Measurements from ENCODE around the gene F13B.
"Not testable (repeated sequence)": the region's sequence is repeated elsewhere in the genome, so short reads cannot be mapped to it uniquely, and the experiment has no call there.

Gene F13B

DNA sequence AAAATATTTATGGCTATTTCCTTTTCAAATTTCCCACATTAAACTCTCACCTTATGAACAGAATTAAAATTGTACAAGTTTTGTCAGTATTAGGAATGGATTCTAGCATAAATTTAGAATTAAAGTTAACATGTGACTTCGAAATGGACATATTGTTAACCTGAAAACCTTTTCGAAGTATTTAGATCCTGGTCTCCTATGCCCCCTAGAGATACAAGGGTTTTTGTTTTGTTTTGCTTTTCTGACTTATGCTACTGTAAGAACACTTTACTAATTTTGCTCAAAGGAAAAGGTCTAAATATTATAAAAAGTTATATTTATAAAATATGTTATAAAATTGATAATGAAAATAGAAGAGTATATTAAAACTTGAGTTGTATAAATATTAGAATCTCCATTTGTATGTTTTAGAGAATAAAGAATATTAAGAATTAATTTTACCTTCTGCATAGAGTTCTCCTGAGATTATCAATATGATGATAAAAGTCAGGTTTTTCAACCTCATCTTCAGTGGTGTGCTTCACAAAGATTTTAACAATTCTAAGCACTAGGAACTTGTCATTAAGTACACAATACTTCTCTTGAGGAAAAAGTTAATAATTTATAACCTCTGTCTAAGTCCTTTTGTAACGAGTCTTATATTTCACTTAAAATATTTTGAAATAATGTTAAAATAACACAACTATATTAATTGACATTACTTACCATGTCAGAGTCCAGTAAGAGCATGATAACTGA lies at the start of gene F13B:
Gene F13B, minus strand, starts transcription at position 542 of the 738 bp plus-strand sequence. Its CDS starts 37 bp downstream, at position 505.
- no peak for DNase-seq (ENCODE audit: low read depth, low spot score)

- DNase-seq (ENCODE audit: low read depth, low spot score) = no peak
Measured at GRCh38 chr1:197116156-197116555, 49.1 kb upstream of the F13B start.

- no peak for DNase-seq (ENCODE audit: low read depth, low spot score)
Measured at GRCh38 chr1:197106869-197107268, 39.8 kb upstream of the F13B start.

GRCh38 chr1:197103300-197103699 lies 36.2 kb upstream of the F13B start:
- DNase-seq (ENCODE audit: low read depth, low spot score) = no peak

GRCh38 chr1:197101978-197102377 lies 34.9 kb upstream of the F13B start:
- DNase-seq (ENCODE audit: low read depth, low spot score) = no peak

GRCh38 chr1:197100677-197101076 lies 33.6 kb upstream of the F13B start:
- DNase-seq (ENCODE audit: low read depth, low spot score) = no peak

- no peak for DNase-seq (ENCODE audit: low read depth, low spot score)
Measured at GRCh38 chr1:197099444-197099843, 32.4 kb upstream of the F13B start.

DNA sequence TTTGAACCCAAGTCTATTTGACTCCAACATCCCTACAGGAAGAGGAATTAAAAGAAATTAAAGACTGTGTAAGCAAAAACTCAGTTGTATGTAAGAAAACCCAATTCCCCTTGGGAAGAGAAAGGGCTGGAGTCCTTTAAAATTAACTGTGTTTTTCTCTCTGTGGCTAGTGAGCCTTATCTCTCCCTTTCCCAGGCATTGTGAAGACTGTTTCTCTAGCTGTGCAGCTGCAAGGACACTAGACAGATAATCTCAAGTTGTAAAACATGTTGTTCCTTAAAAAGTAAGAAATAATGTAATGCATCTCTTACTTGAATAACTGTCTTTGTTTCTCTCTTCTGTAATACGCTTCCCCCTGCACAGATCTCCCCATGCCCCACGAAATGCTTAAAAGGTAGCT lies 29.9 kb upstream of the F13B start:
- DNase-seq (ENCODE audit: low read depth, low spot score) = not testable (repeated sequence)

GRCh38 chr1:197096137-197096536 lies 29.1 kb upstream of the F13B start:
- DNase-seq (ENCODE audit: low read depth, low spot score) = no peak

DNA sequence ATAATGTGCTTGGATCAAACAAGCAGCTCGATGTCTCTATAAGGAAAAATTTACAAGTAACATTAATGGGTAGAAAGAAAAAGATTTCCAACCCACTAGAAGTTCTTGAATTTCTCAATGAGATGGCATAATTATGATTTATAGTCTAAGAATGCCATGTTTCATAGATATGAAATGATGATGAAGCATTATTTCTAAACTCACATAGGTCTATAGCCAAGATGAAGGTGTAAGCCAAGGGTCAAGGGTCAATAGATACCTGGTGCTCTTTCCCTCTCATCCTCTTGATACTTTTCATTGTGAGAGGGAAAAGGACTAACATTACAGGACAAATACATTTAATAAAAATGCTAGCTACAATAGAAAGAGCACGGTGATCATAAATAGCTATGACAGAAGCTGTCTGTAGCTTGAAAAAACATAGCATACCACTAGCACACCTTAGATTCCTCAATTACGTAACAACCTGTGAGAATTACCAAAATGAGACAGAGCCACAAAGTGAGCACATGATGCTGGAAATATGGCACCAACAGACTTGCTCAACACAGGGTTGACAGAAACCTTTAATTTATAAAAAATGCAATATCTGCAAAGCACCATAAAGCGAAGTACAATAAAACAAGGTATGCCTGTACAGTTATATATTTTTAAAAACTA lies 26.3 kb upstream of the F13B start:
- DNase-seq (ENCODE audit: low read depth, low spot score) = no peak

DNA sequence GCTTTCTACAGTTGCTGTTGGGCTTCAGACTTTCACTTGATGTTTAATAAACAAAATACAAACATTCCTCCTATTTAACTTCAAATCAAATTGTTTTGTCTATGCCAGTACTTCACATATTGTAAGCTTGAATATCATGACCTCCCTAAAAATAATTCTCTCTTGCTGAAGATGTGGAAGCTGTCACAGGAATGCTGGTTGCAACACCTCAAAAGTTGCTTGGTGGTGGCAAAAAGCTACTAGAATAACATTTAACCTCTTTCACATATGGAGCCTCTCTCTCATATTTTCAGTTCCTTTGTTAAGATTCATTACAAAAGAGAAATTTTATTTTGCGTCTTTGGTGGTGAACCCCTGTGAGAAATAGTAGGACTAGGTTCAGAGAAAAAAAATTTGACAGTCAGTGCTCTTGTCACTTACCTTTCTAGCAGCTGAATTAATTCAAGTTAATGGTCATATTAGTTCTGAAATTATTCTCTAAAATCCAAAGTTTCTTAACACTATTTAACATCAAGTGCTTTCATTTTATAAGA lies 25.5 kb upstream of the F13B start:
- DNase-seq (ENCODE audit: low read depth, low spot score) = no peak

GRCh38 chr1:197083474-197083873 lies 16.4 kb upstream of the F13B start:
- no peak for DNase-seq (ENCODE audit: low read depth, low spot score)

DNA sequence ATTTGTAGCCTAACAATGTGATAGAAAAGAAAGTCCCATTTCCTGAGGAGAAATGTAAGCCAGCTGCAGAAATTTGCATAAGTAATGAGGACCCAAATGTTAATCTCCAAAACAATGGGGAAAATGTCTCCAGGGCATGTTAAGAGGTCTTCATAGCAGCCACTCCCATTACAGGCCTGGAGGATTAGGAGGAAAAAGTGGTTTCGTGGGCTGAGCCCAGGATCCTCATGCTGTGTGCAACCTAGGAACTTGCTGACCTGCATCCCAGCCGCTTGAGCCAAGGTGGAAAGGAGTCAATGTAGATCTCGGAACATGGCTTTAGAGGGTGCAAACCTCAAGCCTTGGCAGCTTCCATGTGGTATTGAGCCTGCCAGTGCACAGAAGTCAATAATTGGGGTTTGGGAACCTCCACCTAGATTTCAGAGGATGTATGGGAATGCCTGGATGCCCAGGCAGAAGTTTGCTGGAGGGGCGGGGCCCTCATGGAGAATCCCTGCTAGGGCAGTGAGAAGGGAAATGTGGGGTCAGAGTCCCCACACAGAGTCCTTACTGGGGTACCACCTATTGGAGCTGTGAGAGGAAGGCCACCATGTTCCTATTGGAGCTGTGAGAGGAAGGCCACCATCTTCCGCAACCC lies 14.2 kb upstream of the F13B start:
- DNase-seq (ENCODE audit: low read depth, low spot score) = no peak

- no peak for DNase-seq (ENCODE audit: low read depth, low spot score)
Measured at GRCh38 chr1:197080323-197080722, 13.3 kb upstream of the F13B start.

DNA sequence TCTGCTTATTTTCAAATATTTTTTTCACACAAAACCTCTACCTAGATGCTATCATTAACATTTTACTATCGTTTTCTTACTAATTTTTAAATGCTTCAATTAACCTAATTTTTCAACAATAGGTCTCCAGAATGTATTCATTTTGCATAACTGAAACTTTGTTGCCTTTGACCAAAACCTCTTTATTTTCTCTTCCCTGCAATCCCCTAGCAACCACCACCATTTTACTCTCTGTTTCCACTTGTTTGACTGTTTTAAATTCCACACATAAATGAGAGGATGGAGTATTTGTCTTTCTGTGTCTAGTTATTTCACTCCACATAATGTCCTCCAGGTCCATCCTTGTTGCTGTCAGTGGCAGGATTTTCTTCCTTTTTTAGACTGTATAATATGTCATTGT lies 9.5 kb upstream of the F13B start:
- DNase-seq (ENCODE audit: low read depth, low spot score) = no peak

GRCh38 chr1:197073978-197074377 lies 6.9 kb upstream of the F13B start:
- no peak for DNase-seq (ENCODE audit: low read depth, low spot score)

DNA sequence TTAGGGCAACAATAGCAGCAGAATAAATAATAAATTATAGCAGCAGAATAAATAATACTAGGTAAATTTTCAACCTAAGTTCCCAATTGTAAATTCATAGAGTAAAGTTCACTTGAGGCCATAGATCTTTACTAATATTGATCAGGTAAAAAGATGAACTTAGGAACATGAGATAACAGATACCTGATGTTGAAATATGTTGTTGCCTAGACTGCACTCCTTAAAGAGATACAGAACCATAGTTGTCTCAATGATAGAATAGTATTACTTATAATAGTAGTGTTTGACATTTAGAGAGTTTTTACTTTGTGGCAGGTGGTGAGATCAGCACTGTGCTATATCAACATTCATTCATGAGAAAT lies 378 bp upstream of the F13B start:
- no peak for DNase-seq (ENCODE audit: low read depth, low spot score)

DNA sequence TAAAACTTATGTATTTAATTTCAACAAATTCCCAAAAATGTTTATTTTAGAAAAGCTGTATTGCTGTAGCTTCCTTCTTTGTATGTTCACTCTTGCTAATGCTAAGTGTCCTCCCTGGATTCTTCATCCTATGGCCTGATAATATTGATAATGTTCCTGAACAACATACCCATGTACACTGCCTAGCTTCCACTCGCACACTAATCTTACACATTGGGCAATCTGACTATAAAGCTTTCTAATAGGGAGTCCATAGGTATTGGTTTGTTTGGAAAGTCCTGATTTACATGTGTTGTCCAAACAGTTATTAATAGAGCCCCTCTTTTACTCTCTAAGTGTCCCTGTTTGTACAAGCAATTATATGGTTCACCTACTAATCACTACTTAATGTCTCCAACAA lies 783 bp downstream of the F13B start:
- DNase-seq (ENCODE audit: low read depth, low spot score) = no peak

DNA sequence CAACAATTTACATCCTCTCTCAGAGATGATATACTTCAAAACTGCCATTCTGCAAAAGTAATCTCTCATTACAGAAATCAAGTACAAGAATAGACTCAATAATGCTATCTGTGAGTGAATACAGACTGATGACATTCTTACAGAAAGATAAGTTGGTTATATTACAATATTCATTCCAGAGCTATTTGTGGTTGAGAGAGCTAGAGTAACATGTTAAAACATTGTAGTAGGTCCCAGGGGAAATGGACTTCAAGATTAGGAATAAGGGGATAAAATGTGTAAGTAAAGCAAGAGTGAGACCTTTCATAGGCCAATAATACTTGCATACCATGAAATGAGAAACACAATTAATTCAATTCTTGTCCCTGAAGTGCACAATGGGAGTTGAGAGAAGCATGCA lies 1.5 kb downstream of the F13B start:
- DNase-seq (ENCODE audit: low read depth, low spot score) = no peak

GRCh38 chr1:197063212-197063611 lies 3.8 kb downstream of the F13B start:
- DNase-seq (ENCODE audit: low read depth, low spot score) = no peak

DNA sequence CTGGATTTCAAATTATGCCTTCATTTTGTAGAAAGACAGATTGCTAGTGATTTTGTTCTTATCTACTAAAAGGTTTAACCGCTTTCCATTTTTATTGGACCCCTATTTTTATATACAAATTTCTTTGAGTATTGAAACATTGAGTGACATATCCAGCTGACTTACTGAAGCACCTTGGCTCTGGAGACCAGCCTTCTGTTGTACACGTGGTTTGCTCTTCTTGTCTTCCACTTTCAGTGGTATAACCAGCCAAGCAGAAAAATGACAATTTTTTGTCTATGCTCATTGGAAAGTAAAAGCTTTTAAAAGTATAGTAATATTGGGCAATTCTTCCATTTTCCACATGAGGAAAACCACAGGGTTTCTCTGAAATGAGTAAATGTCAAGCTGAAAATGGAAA lies 4.4 kb downstream of the F13B start:
- no peak for DNase-seq (ENCODE audit: low read depth, low spot score)

DNA sequence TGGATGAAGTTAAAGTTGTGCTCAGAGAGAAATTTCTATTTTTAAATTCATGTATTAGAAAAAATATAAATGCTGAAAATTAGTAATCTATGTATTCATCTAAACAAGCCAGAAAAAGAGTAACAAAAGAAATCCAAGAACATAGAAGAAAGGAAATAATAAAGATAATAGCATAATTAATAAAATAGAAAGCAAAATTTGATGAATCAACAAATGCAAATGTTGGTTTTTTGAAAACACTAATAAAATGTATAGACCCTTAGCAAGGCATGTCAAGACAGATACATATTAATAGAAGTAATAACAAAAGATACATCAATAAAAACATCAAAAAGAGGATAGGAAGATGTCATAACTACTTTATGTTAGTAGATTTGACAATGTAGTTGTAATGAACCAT lies 18.0 kb downstream of the F13B start:
- DNase-seq (ENCODE audit: low read depth, low spot score) = no peak

Measured in iPS DF 19.7 (cell line).